GM12892 (cell line): ENCODE measurements around the gene F8.

Source experiments
- POLR2A ChIP-seq: IDR thresholded peaks from 2 replicates; pipeline ENCODE4 v1.6.1; 2011; ENCODE audit warnings: low read depth, low read length, control low read depth
- TAF1 ChIP-seq: IDR thresholded peaks from 2 replicates; pipeline ENCODE4 v1.6.1; 2011; ENCODE audit warnings: low read depth, mild to moderate bottlenecking, control low read depth, low read length, borderline replicate concordance

- TF ChIP-seq TAF1 (no peak), POLR2A (no peak)
Measured at GRCh38 chrX:154791467-154791866, 231.1 kb downstream of the F8 start.
